GM23338 (cell line): ENCODE results near the gene ZCCHC24. TPM values are rescaled to one million over a fixed set of nuclear protein-coding genes. Genes with fewer than 3 reads are reported as not detected.

ENCODE experiments used
- ATAC-seq: fragments of 200-7000 bp; cut with Tn5 transposase; 3 replicates; pipeline ENCODE4 v1.9.1; 2020
- DNase-seq: peaks from one replicate; pipeline ENCODE4 v3.0.0-alpha.2; 2015; ENCODE audit warnings: low spot score
- H2AFZ ChIP-seq: fragments of 200-600 bp; sonication (generic); 2 replicates; pipeline ENCODE4 v1.8.0; 2016; ENCODE audit warnings: antibody characterized with exemption, mild to moderate bottlenecking, moderate library complexity
- H3F3A ChIP-seq: fragments of 200-600 bp; sonication (generic); replicated peaks from 2 replicates; pipeline ENCODE4 v1.8.0; 2017; ENCODE audit warnings: antibody characterized with exemption, mixed run types, low read depth
- H3K27ac ChIP-seq: fragments of 200-600 bp; sonication (generic); 2 replicates; pipeline ENCODE4 v1.6.1; 2016; ENCODE audit warnings: low read depth
- H3K27me3 ChIP-seq: fragments of 200-600 bp; sonication (generic); 2 replicates; pipeline ENCODE4 v1.8.0; 2016; ENCODE audit warnings: mild to moderate bottlenecking, mixed run types, moderate library complexity; ENCODE audit not compliant: insufficient read depth
- H3K36me3 ChIP-seq: fragments of 200-600 bp; sonication (generic); 2 replicates; pipeline ENCODE4 v1.8.0; 2016; ENCODE audit warnings: mild to moderate bottlenecking; ENCODE audit not compliant: insufficient read depth
- H3K4me1 ChIP-seq: fragments of 200-600 bp; sonication (generic); 2 replicates; pipeline ENCODE4 v1.8.0; 2016; ENCODE audit warnings: mild to moderate bottlenecking, moderate library complexity; ENCODE audit not compliant: insufficient read depth
- H3K4me2 ChIP-seq: fragments of 200-600 bp; sonication (generic); 2 replicates; pipeline ENCODE4 v1.7.1; 2017; ENCODE audit warnings: mixed run types
- H3K4me3 ChIP-seq: fragments of 200-600 bp; sonication (generic); 2 replicates; pipeline ENCODE4 v1.6.1; 2016; ENCODE audit warnings: mixed run types
- H3K79me2 ChIP-seq: fragments of 200-600 bp; sonication (generic); replicated peaks from 2 replicates; pipeline ENCODE4 v1.8.0; 2017; ENCODE audit warnings: mild to moderate bottlenecking; ENCODE audit not compliant: insufficient read depth
- H3K9me2 ChIP-seq: fragments of 200-600 bp; sonication (generic); 2 replicates; pipeline ENCODE4 v1.8.0; 2017; ENCODE audit not compliant: insufficient read depth
- H4K20me1 ChIP-seq: fragments of 200-600 bp; sonication (generic); replicated peaks from 2 replicates; pipeline ENCODE4 v1.8.0; 2017; ENCODE audit warnings: mild to moderate bottlenecking; ENCODE audit not compliant: insufficient read depth
- H3K27ac Mint-ChIP-seq: 2 replicates; pipeline ENCODE4 v1.8.0; 2020; ENCODE audit warnings: inconsistent platforms, mild to moderate bottlenecking, moderate library complexity, mixed read lengths
- H3K27me3 Mint-ChIP-seq: 3 replicates; pipeline ENCODE4 v1.8.0; 2022; ENCODE audit warnings: low read depth, mild to moderate bottlenecking, moderate library complexity, mixed read lengths, inconsistent platforms; ENCODE audit not compliant: insufficient read depth, poor library complexity
- H3K36me3 Mint-ChIP-seq: 3 replicates; pipeline ENCODE4 v1.8.0; 2021; ENCODE audit warnings: low read depth, mild to moderate bottlenecking, inconsistent platforms, moderate library complexity, mixed read lengths
- H3K4me1 Mint-ChIP-seq: 3 replicates; pipeline ENCODE4 v1.8.0; 2020; ENCODE audit warnings: mild to moderate bottlenecking, inconsistent platforms, mixed read lengths
- H3K4me3 Mint-ChIP-seq: 3 replicates; pipeline ENCODE4 v1.8.0; 2021; ENCODE audit warnings: moderate library complexity, mild to moderate bottlenecking, inconsistent platforms, mixed read lengths
- H3K9me3 Mint-ChIP-seq: 3 replicates; pipeline ENCODE4 v1.8.0; 2020; ENCODE audit warnings: moderate library complexity, mild to moderate bottlenecking, inconsistent platforms, mixed read lengths
- CREB1 ChIP-seq: fragments of 250-450 bp; sonication (Bioruptor Pico); IDR thresholded peaks from 2 replicates; pipeline ENCODE4 v1.5.0; 2020; ENCODE audit warnings: low read depth, mild to moderate bottlenecking, moderate library complexity
- EZH2 ChIP-seq: fragments of 200-600 bp; sonication (generic); IDR thresholded peaks from one replicate; pipeline ENCODE4 v1.8.0; 2017; ENCODE audit warnings: antibody characterized with exemption, mild to moderate bottlenecking, low read depth; ENCODE audit not compliant: unreplicated experiment
- NANOG ChIP-seq: IDR thresholded peaks from 2 replicates; pipeline ENCODE4 v1.6.1; 2016; ENCODE audit warnings: antibody characterized with exemption, borderline replicate concordance
- POLR2AphosphoS5 ChIP-seq: IDR thresholded peaks from 2 replicates; pipeline ENCODE4 v1.6.1; 2016; ENCODE audit warnings: antibody characterized with exemption, low read depth
- REST ChIP-seq: IDR thresholded peaks from one replicate; pipeline ENCODE4 v1.6.1; 2018; ENCODE audit warnings: antibody characterized with exemption; ENCODE audit not compliant: unreplicated experiment
- STAT1 ChIP-seq: IDR thresholded peaks from one replicate; pipeline ENCODE4 v1.6.1; 2016; ENCODE audit warnings: antibody characterized with exemption; ENCODE audit not compliant: unreplicated experiment
- ZNF462 ChIP-seq: fragments of 250-450 bp; sonication (Bioruptor Pico); IDR thresholded peaks from 2 replicates; pipeline ENCODE4 v1.5.0; 2020; ENCODE audit warnings: mild to moderate bottlenecking, moderate library complexity
- polyA plus RNA-seq: library from polyadenylated mRNA; unstranded; fragments of >200 nt; fragmentation: Nextera tagmentation; extraction: Ambion mirVana; gene quantifications from 2 replicates; pipeline ENCODE4 v1.2.1, GENCODE V29; 2016
- total RNA-seq: library from RNA; depleted of rRNA; stranded (reverse); fragments of >200 nt; shearing (Covaris generic); gene quantifications from 2 replicates; pipeline ENCODE4 v1.2.3, GENCODE V29; 2014

Gene ZCCHC24
- total and polyA plus RNA-seq, 2 experiments from 2014 or later = 2.0 to 10.1 TPM

DNA sequence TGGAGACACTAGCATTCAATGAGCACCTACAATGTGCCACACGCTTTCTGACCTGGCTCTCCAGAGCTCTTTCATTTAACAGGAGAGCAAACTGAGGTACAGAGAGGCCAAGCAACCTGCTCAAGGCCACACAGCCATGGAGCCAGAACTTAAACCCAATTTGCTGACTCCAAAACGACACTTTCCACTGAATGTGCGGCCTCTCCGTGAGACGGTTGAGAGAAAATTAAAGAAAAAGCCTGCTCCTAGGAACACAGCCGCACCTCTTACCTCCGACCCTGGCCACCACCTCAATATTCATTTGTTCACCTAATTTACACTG lies 42.8 kb downstream of the ZCCHC24 start:
- Histone ChIP-seq H3F3A (no peaks in the 10 kb centered on the region), H3K27me3 (no peaks in the 10 kb centered on the region), H3K4me3 (no peak overlapping the region), H3K4me2 (no peak overlapping the region), H3K9me2 (no peaks in the 10 kb centered on the region), H4K20me1 (no peaks in the 10 kb centered on the region), H2AFZ (no peak overlapping the region), H3K4me1 (peaks cover 16% of the 10 kb centered on the region), H3K36me3 (no peaks in the 10 kb centered on the region), H3K27ac (no peak overlapping the region), H3K79me2 (no peaks in the 10 kb centered on the region)
- no peak for DNase-seq
- peaks cover 53% of the 10 kb centered on the region for H3K4me1 Mint-ChIP-seq
- peaks cover 9% of the 10 kb centered on the region for H3K27me3 Mint-ChIP-seq
- H3K4me3 Mint-ChIP-seq = no peak overlapping the region; the same call in 2 of the 3 replicates
- no peaks in the 10 kb centered on the region; the same call in 2 of the 3 replicates for H3K9me3 Mint-ChIP-seq
- no peaks in the 10 kb centered on the region for H3K36me3 Mint-ChIP-seq
- H3K27ac Mint-ChIP-seq = peak overlapping the region; percentile 65; the same call in 1 of the 2 replicates
- ATAC-seq = no peak
- TF ChIP-seq CREB1 (no peak), POLR2AphosphoS5 (no peak), STAT1 (no peak), EZH2 (no peak), NANOG (no peak), ZNF462 (CRISPR knock-in tag) (no peak), REST (no peak)
